Neural cell (in vitro differentiated cells): Measurements from ENCODE around the gene TENT4A.

Experiments
- EP300 ChIP-seq: fragments of 450-650 bp; conservative IDR thresholded peaks from 2 replicates; pipeline ENCODE4 v1.6.1; 2014; ENCODE audit warnings: antibody characterized with exemption, mild to moderate bottlenecking, moderate library complexity; ENCODE audit not compliant: poor library complexity, severe bottlenecking
- EZH2 ChIP-seq: fragments of 200-600, 300-800 bp; shearing (Covaris generic), sonication (generic); IDR thresholded peaks from 2 replicates; pipeline ENCODE4 v1.6.1; 2014; ENCODE audit warnings: antibody characterized with exemption, low read length, borderline replicate concordance, mild to moderate bottlenecking; ENCODE audit not compliant: insufficient read depth, poor library complexity, severe bottlenecking
- MXI1 ChIP-seq: fragments of 450-650 bp; conservative IDR thresholded peaks from 2 replicates; pipeline ENCODE4 v1.6.1; 2014; ENCODE audit warnings: antibody characterized with exemption, mild to moderate bottlenecking; ENCODE audit not compliant: poor library complexity, severe bottlenecking
- RAD21 ChIP-seq: fragments of 450-650 bp; conservative IDR thresholded peaks from 2 replicates; pipeline ENCODE4 v1.6.1; 2014; ENCODE audit warnings: antibody characterized with exemption, mild to moderate bottlenecking, moderate library complexity
- TAF1 ChIP-seq: IDR thresholded peaks from 2 replicates; pipeline ENCODE4 v1.6.1; 2012; ENCODE audit warnings: low read depth
- TF ChIP-seq, protein P1 (sequence below): fragments of 450-650 bp; IDR thresholded peaks from 2 replicates; pipeline ENCODE4 v1.5.1; 2014; ENCODE audit warnings: antibody characterized with exemption, mild to moderate bottlenecking, moderate library complexity; ENCODE audit not compliant: poor library complexity, severe bottlenecking
- TF ChIP-seq, protein P2 (sequence below): IDR thresholded peaks from 2 replicates; pipeline ENCODE4 v1.6.1; 2012; ENCODE audit warnings: borderline replicate concordance

- TF ChIP-seq, protein P1, sequence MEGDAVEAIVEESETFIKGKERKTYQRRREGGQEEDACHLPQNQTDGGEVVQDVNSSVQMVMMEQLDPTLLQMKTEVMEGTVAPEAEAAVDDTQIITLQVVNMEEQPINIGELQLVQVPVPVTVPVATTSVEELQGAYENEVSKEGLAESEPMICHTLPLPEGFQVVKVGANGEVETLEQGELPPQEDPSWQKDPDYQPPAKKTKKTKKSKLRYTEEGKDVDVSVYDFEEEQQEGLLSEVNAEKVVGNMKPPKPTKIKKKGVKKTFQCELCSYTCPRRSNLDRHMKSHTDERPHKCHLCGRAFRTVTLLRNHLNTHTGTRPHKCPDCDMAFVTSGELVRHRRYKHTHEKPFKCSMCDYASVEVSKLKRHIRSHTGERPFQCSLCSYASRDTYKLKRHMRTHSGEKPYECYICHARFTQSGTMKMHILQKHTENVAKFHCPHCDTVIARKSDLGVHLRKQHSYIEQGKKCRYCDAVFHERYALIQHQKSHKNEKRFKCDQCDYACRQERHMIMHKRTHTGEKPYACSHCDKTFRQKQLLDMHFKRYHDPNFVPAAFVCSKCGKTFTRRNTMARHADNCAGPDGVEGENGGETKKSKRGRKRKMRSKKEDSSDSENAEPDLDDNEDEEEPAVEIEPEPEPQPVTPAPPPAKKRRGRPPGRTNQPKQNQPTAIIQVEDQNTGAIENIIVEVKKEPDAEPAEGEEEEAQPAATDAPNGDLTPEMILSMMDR: no peak
- TF ChIP-seq, protein P2, sequence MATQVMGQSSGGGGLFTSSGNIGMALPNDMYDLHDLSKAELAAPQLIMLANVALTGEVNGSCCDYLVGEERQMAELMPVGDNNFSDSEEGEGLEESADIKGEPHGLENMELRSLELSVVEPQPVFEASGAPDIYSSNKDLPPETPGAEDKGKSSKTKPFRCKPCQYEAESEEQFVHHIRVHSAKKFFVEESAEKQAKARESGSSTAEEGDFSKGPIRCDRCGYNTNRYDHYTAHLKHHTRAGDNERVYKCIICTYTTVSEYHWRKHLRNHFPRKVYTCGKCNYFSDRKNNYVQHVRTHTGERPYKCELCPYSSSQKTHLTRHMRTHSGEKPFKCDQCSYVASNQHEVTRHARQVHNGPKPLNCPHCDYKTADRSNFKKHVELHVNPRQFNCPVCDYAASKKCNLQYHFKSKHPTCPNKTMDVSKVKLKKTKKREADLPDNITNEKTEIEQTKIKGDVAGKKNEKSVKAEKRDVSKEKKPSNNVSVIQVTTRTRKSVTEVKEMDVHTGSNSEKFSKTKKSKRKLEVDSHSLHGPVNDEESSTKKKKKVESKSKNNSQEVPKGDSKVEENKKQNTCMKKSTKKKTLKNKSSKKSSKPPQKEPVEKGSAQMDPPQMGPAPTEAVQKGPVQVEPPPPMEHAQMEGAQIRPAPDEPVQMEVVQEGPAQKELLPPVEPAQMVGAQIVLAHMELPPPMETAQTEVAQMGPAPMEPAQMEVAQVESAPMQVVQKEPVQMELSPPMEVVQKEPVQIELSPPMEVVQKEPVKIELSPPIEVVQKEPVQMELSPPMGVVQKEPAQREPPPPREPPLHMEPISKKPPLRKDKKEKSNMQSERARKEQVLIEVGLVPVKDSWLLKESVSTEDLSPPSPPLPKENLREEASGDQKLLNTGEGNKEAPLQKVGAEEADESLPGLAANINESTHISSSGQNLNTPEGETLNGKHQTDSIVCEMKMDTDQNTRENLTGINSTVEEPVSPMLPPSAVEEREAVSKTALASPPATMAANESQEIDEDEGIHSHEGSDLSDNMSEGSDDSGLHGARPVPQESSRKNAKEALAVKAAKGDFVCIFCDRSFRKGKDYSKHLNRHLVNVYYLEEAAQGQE: no peak
- TF ChIP-seq TAF1 (no peak), EP300 (no peak), RAD21 (no peak), MXI1 (no peak), EZH2 (no peak)
Measured at GRCh38 chr5:6730407-6730806, 17.2 kb downstream of the TENT4A start.
